ENCODE measurements around the gene SHE. TPM values are rescaled to one million over a fixed set of nuclear protein-coding genes. Genes with fewer than 3 reads are reported as not detected.

SHE gene
- total and polyA plus RNA-seq, 2 donors (not counting 1 experiment from before 2014, with no cell fraction given) = not detected

DNA sequence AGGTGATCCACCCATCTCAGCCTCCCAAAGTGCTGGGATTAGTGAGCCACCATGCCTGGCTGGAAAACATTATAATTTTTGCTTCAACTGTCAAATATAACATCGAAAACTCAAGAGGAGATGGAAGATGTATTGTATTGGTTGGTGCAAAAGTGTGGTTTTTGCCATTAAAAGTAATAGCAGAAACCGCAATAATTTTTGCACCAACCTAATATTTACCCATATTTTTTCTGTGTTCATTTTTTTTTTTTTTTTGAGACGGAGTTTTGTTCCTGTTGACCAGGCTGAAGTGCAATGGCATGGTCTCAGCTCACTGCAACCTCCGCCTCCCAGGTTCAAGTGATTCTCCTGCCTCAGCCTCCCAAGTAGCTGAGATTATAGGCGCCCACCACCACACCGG is 27.1 kb upstream of the SHE start:
- DNase-seq (ENCODE audit: low read depth in 2 of 2) = no peak
- H3K9ac ChIP-seq (ENCODE audit: insufficient read depth, low read length) = no peak overlapping the region

GRCh38 chr1:154527192-154527591 is 25.0 kb upstream of the SHE start:
- H2AFZ ChIP-seq (ENCODE audit: low read length) = no peak overlapping the region
- no peaks in the 10 kb centered on the region for H4K20me1 ChIP-seq (ENCODE audit: control insufficient read depth, extremely low read depth, insufficient read depth, low read length)
- no peaks in the 10 kb centered on the region for H3K36me3 ChIP-seq (ENCODE audit: control insufficient read depth, insufficient read depth, low read length)
- no peaks in the 10 kb centered on the region for H3K9me3 ChIP-seq (ENCODE audit: control insufficient read depth, insufficient read depth, low read depth, low read length)
- H3K4me3 ChIP-seq (replicated peaks in 1 of 4; ENCODE audit: control extremely low read depth in 1 of 4, insufficient read depth in 1 of 4, low read depth in 3 of 4, low read length in 4 of 4) = no peak overlapping the region
- no peak for DNase-seq (ENCODE audit: low read depth in 2 of 2)
- no peaks in the 10 kb centered on the region for H3K79me2 ChIP-seq (ENCODE audit: control insufficient read depth, insufficient read depth, low read length)
- peaks cover 17% of the 10 kb centered on the region for H3K27me3 ChIP-seq (ENCODE audit: control insufficient read depth, insufficient read depth, low read length)
- H3K4me2 ChIP-seq (ENCODE audit: extremely low read depth, insufficient read depth, low read length) = no peak overlapping the region
- H3K9ac ChIP-seq (ENCODE audit: insufficient read depth, low read length) = no peak overlapping the region
- TF ChIP-seq EZH2 (IDR thresholded peaks at IDR 0.05; ENCODE audit: low read length, missing control alignments) = no peak
- TF ChIP-seq, protein P1, sequence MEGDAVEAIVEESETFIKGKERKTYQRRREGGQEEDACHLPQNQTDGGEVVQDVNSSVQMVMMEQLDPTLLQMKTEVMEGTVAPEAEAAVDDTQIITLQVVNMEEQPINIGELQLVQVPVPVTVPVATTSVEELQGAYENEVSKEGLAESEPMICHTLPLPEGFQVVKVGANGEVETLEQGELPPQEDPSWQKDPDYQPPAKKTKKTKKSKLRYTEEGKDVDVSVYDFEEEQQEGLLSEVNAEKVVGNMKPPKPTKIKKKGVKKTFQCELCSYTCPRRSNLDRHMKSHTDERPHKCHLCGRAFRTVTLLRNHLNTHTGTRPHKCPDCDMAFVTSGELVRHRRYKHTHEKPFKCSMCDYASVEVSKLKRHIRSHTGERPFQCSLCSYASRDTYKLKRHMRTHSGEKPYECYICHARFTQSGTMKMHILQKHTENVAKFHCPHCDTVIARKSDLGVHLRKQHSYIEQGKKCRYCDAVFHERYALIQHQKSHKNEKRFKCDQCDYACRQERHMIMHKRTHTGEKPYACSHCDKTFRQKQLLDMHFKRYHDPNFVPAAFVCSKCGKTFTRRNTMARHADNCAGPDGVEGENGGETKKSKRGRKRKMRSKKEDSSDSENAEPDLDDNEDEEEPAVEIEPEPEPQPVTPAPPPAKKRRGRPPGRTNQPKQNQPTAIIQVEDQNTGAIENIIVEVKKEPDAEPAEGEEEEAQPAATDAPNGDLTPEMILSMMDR (conservative IDR thresholded peaks at IDR 0.05 in 1 of 2, IDR thresholded peaks at IDR 0.05 in 1 of 2; ENCODE audit: low read depth in 1 of 2, low read length in 2 of 2) = no peak
- no peak overlapping the region for H3K27ac ChIP-seq (ENCODE audit: insufficient read depth, low read length)
- H3K4me1 ChIP-seq (ENCODE audit: control insufficient read depth, extremely low read depth, insufficient read depth, low read length) = no peaks in the 10 kb centered on the region

More for the DNA sequence above, 27.1 kb upstream of the SHE start:
- Histone ChIP-seq H4K20me1 (ENCODE audit: control insufficient read depth, extremely low read depth, insufficient read depth, low read length) (no peaks in the 10 kb centered on the region), H3K9me3 (ENCODE audit: control insufficient read depth, insufficient read depth, low read depth, low read length) (no peaks in the 10 kb centered on the region), H3K27ac (ENCODE audit: insufficient read depth, low read length) (no peak overlapping the region), H2AFZ (ENCODE audit: low read length) (no peak overlapping the region), H3K4me2 (ENCODE audit: extremely low read depth, insufficient read depth, low read length) (no peak overlapping the region), H3K27me3 (ENCODE audit: control insufficient read depth, insufficient read depth, low read length) (peaks cover 4% of the 10 kb centered on the region), H3K4me1 (ENCODE audit: control insufficient read depth, extremely low read depth, insufficient read depth, low read length) (no peaks in the 10 kb centered on the region), H3K79me2 (ENCODE audit: control insufficient read depth, insufficient read depth, low read length) (no peaks in the 10 kb centered on the region), H3K4me3 (replicated peaks in 1 of 4; ENCODE audit: control extremely low read depth in 1 of 4, insufficient read depth in 1 of 4, low read depth in 3 of 4, low read length in 4 of 4) (no peak overlapping the region), H3K36me3 (ENCODE audit: control insufficient read depth, insufficient read depth, low read length) (no peaks in the 10 kb centered on the region)
- TF ChIP-seq EZH2 (IDR thresholded peaks at IDR 0.05; ENCODE audit: low read length, missing control alignments) = no peak
- TF ChIP-seq, protein P1 (conservative IDR thresholded peaks at IDR 0.05 in 1 of 2, IDR thresholded peaks at IDR 0.05 in 1 of 2; ENCODE audit: low read depth in 1 of 2, low read length in 2 of 2) = no peak

- Histone ChIP-seq H3K27ac (ENCODE audit: insufficient read depth, low read length) (no peak overlapping the region), H4K20me1 (ENCODE audit: control insufficient read depth, extremely low read depth, insufficient read depth, low read length) (no peaks in the 10 kb centered on the region), H3K4me2 (ENCODE audit: extremely low read depth, insufficient read depth, low read length) (no peak overlapping the region), H3K9me3 (ENCODE audit: control insufficient read depth, insufficient read depth, low read depth, low read length) (no peaks in the 10 kb centered on the region), H3K27me3 (ENCODE audit: control insufficient read depth, insufficient read depth, low read length) (peaks cover 22% of the 10 kb centered on the region), H3K4me1 (ENCODE audit: control insufficient read depth, extremely low read depth, insufficient read depth, low read length) (no peaks in the 10 kb centered on the region), H3K9ac (ENCODE audit: insufficient read depth, low read length) (no peak overlapping the region), H3K79me2 (ENCODE audit: control insufficient read depth, insufficient read depth, low read length) (no peaks in the 10 kb centered on the region), H2AFZ (ENCODE audit: low read length) (no peak overlapping the region), H3K36me3 (ENCODE audit: control insufficient read depth, insufficient read depth, low read length) (no peaks in the 10 kb centered on the region), H3K4me3 (replicated peaks in 1 of 4; ENCODE audit: control extremely low read depth in 1 of 4, insufficient read depth in 1 of 4, low read depth in 3 of 4, low read length in 4 of 4) (no peak overlapping the region)
- TF ChIP-seq, protein P1 (conservative IDR thresholded peaks at IDR 0.05 in 1 of 2, IDR thresholded peaks at IDR 0.05 in 1 of 2; ENCODE audit: low read depth in 1 of 2, low read length in 2 of 2) = no peak
- TF ChIP-seq EZH2 (IDR thresholded peaks at IDR 0.05; ENCODE audit: low read length, missing control alignments) = no peak
- no peak for DNase-seq (ENCODE audit: low read depth in 2 of 2)
Measured at GRCh38 chr1:154524881-154525280, 22.7 kb upstream of the SHE start.

Measured in fibroblast of lung (primary cell).